ENCODE measurements around the gene TM6SF1. TPM values are rescaled to one million over a fixed set of nuclear protein-coding genes. Genes with fewer than 3 reads are reported as not detected.
"Not testable (repeated sequence)": the region's sequence is repeated elsewhere in the genome, so short reads cannot be mapped to it uniquely, and the experiment has no call there.

Gene TM6SF1
- total RNA-seq, 1 donor from 2014 or later = 25.4 TPM

DNA sequence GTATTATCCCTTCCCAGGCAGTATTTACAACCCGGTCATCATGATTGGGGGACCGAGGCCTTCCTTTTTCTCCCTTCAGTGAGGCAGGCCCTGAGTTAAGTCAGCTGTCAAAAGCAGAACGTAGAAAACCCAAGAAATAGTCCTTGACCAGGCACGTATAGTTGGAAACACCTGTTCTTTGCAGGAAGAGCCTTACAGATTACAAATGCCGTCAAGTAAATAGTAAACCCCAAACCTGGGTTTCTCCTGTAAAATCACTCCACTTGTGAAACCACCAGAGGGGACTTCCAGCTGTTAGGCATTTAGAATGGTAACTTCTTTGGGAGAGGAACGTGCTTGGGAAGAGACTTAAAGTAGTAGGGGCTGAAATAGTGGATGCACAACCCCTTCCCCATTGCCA lies 39.4 kb upstream of the TM6SF1 start:
- TF ChIP-seq, protein P1, sequence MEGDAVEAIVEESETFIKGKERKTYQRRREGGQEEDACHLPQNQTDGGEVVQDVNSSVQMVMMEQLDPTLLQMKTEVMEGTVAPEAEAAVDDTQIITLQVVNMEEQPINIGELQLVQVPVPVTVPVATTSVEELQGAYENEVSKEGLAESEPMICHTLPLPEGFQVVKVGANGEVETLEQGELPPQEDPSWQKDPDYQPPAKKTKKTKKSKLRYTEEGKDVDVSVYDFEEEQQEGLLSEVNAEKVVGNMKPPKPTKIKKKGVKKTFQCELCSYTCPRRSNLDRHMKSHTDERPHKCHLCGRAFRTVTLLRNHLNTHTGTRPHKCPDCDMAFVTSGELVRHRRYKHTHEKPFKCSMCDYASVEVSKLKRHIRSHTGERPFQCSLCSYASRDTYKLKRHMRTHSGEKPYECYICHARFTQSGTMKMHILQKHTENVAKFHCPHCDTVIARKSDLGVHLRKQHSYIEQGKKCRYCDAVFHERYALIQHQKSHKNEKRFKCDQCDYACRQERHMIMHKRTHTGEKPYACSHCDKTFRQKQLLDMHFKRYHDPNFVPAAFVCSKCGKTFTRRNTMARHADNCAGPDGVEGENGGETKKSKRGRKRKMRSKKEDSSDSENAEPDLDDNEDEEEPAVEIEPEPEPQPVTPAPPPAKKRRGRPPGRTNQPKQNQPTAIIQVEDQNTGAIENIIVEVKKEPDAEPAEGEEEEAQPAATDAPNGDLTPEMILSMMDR (IDR thresholded peaks at IDR 0.05) = no peak
- Histone ChIP-seq H3K27me3 (no peaks in the 10 kb centered on the region), H3K36me3 (no peaks in the 10 kb centered on the region), H3K4me3 (no peak overlapping the region), H3K9me3 (no peaks in the 10 kb centered on the region), H3K4me1 (peaks cover 28% of the 10 kb centered on the region), H3K27ac (peak overlapping the region; percentile 98)
- DNase-seq (no peak), ATAC-seq (no peak)
- intact Hi-C loops (cut with DNase I) = no loop called here

DNA sequence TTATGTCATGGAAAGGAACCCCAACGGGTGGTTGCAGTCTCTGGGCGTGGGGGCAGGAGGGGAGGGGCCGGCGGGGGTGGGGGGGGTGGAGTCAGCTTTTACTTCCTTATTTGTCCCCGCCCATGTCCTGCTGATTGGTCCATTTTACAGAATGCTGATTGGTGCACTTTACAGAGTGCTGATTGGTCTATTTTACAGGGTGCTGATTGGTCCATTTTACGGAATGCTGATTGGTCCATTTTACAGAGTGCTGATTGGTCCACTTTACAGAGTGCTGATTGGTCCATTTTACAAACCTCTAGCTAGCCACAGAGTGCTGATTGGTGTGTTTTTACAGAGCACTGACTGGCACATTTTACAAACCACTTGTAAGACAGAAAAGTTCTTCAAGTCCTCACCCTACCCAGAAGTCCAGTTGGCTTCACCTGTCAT lies 38.2 kb upstream of the TM6SF1 start:
- H3K27ac ChIP-seq; H3K9me3 ChIP-seq; H3K4me3 ChIP-seq; intact Hi-C loops (cut with DNase I); H3K36me3 ChIP-seq; H3K27me3 ChIP-seq; ATAC-seq; DNase-seq: not testable (repeated sequence)
- peaks cover 16% of the 10 kb centered on the region for H3K4me1 ChIP-seq

DNA sequence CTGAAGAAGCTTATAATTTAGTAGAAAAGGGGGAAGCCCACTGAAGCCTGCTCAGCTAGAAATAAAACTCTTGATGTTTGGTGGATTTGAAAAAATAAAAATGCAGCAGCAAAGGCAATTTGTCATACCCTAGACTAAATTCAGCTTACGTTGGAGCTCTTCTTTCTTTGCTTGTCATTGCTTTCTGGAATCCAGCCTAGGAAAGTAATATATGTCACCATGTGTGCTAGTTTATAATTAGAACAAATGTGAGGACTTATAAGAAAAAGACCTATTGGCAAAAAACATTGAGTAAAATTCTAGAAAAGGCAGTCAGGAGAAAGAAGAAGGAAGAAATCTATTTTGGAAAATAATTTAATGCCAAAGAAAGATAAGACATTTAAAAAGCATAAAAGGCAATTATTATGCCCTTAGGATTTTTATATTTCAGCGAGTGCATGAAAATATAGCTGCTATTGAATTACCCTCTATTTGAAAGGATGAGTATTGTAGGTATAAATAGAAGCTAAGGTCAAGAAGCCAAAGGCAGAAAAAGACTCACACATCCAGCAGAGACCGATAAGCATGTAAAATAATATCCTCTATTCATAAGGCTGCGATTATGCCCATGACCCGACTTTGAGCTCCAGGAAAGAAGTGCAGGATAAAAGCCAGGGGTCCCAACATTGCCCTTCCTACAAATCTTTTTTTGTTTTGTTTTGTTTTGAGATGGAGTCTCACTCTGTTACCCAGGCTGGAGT lies 29.8 kb upstream of the TM6SF1 start:
- H3K36me3 ChIP-seq = no peaks in the 10 kb centered on the region
- DNase-seq (no peak), ATAC-seq (no peak)
- no peaks in the 10 kb centered on the region for H3K4me1 ChIP-seq
- TF ChIP-seq, protein P1 (IDR thresholded peaks at IDR 0.05) = no peak
- no peaks in the 10 kb centered on the region for H3K9me3 ChIP-seq
- peaks cover 14% of the 10 kb centered on the region for H3K27me3 ChIP-seq
- no peak overlapping the region for H3K4me3 ChIP-seq
- no peak overlapping the region for H3K27ac ChIP-seq
- intact Hi-C loops (cut with DNase I) = no loop called here

GRCh38 chr15:83078712-83079111 lies 28.7 kb upstream of the TM6SF1 start:
- peaks cover 14% of the 10 kb centered on the region for H3K27me3 ChIP-seq
- H3K9me3 ChIP-seq = no peaks in the 10 kb centered on the region
- intact Hi-C loops (cut with DNase I) = no loop called here
- H3K27ac ChIP-seq = no peak overlapping the region
- no peaks in the 10 kb centered on the region for H3K36me3 ChIP-seq
- TF ChIP-seq, protein P1 (IDR thresholded peaks at IDR 0.05) = no peak
- no peaks in the 10 kb centered on the region for H3K4me1 ChIP-seq
- ATAC-seq (no peak), DNase-seq (no peak)
- H3K4me3 ChIP-seq = no peak overlapping the region

DNA sequence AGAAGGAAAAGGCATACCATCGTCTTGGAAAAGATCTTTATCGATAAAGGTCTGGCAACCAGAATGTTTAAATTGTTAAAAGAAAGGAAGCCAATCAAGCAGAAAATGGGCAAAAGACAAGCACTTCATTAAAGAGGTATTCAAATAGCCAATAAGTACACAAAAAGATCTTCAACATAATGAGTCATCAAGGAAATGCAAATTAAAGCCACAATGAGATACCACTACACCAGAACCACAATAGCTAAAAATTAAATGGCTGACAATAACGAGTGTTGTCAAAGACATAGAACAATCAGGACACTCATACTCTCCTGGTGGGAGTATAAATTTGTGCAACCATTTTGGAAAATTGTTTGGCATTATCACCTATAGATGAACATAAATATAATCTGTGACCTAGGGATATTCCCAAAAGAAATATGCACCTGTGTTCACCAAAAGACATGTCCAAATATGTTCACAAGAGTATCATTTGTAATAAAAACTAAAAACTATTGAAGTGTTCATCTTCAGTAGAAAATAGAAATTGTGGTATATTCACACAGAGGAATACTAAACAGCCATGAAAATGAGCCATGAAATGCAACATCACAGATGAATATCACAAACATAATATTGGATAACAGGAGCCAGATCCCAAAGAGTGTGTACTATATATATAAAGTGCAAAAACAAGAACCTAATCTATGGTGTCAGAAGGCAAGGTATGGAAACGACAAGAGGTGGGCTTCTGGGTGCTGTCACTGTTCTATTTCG lies 26.0 kb upstream of the TM6SF1 start:
- peaks cover 14% of the 10 kb centered on the region for H3K27me3 ChIP-seq
- H3K36me3 ChIP-seq = no peaks in the 10 kb centered on the region
- no peaks in the 10 kb centered on the region for H3K4me1 ChIP-seq
- H3K9me3 ChIP-seq = no peaks in the 10 kb centered on the region
- intact Hi-C loops (cut with DNase I) = no loop called here
- no peak overlapping the region for H3K27ac ChIP-seq
- ATAC-seq (no peak), DNase-seq (no peak)
- H3K4me3 ChIP-seq = no peak overlapping the region
- TF ChIP-seq, protein P1 (IDR thresholded peaks at IDR 0.05) = no peak

DNA sequence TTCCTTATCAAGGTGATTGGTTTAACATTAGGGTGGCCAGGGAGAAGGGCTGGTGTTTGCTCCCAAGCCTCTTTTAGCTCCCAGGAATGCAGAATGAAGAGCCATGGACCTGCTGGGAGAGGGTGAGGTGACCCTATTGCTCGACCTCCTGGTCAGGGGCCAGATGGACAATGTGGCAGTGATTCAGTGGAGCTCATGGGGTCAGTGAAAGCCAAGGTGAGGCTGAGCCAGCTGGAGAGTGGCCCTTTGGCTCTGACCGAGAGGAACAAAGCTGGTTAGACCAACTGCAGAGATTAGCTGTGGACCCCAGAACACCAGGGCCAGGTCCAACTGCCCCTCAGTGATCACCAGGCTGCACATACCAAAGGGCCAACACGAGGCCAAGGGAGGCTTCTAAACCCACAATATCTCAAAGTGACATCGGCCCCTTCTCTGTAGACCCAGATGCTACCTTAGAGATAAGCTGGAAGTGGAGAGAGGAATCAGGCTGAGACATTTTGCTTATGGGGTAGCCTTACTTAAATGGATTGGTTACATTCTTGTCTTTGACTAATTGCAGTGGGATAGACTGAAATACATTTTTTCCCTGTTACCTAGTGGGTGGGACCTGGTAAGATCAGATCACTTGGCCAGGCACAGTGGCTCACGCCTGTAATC lies 24.6 kb upstream of the TM6SF1 start:
- Histone ChIP-seq H3K27ac (no peak overlapping the region), H3K4me3 (no peak overlapping the region), H3K36me3 (no peaks in the 10 kb centered on the region), H3K4me1 (no peaks in the 10 kb centered on the region), H3K9me3 (no peaks in the 10 kb centered on the region), H3K27me3 (peaks cover 10% of the 10 kb centered on the region)
- TF ChIP-seq, protein P1 (IDR thresholded peaks at IDR 0.05) = no peak
- DNase-seq = no peak
- intact Hi-C loops (cut with DNase I) = no loop called here
- no peak for ATAC-seq

DNA sequence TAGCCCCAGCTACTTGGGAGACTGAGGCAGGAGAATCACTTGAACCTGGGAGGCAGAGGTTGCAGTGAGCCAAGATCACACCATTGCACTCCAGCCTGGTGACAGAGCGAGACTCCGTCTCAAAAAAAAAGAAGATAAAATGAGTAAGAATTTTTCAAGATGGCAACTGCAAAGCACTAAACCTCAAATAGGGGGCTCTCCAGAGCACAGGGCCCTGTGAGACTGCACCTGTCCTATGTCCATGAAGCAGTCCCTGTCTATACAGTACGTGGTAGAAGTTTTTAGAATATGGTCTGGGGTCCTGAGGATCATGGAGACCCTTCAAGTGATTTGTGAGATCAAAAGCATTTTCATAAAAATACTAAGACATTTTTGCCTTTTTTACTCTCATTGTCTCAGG lies 22.0 kb upstream of the TM6SF1 start:
- H3K36me3 ChIP-seq; DNase-seq; H3K27me3 ChIP-seq; intact Hi-C loops (cut with DNase I); H3K27ac ChIP-seq; ATAC-seq; H3K4me1 ChIP-seq; H3K4me3 ChIP-seq; H3K9me3 ChIP-seq: not testable (repeated sequence)

GRCh38 chr15:83085864-83086552 lies 21.4 kb upstream of the TM6SF1 start:
- intact Hi-C loops (cut with DNase I); ATAC-seq; H3K9me3 ChIP-seq; H3K27me3 ChIP-seq; H3K27ac ChIP-seq; H3K4me1 ChIP-seq; H3K4me3 ChIP-seq; DNase-seq; H3K36me3 ChIP-seq: not testable (repeated sequence)
